ENCODE measurements around the gene KCP. TPM values are rescaled to one million over a fixed set of nuclear protein-coding genes. Genes with fewer than 3 reads are reported as not detected.
"Not testable (repeated sequence)": the region's sequence is repeated elsewhere in the genome, so short reads cannot be mapped to it uniquely, and the experiment has no call there.

Gene KCP
- total and polyA plus RNA-seq, 2 experiments from 2014 or later, result 0.76 to 1.1 TPM

- TF ChIP-seq ZNF462 (CRISPR knock-in tag; IDR thresholded peaks at IDR 0.05) (no peak), EZH2phosphoT487 (IDR thresholded peaks at IDR 0.05; ENCODE audit: unreplicated experiment) (no peak), REST (IDR thresholded peaks at IDR 0.05; ENCODE audit: unreplicated experiment) (no peak), NANOG (IDR thresholded peaks at IDR 0.05; ENCODE audit: borderline replicate concordance) (no peak), JUNB (IDR thresholded peaks at IDR 0.05; ENCODE audit: unreplicated experiment) (no peak), CTCF (conservative IDR thresholded peaks at IDR 0.05; ENCODE audit: low read depth in 2 of 2) (no peak), ETS1 (IDR thresholded peaks at IDR 0.05) (no peak), CREB1 (CRISPR knock-in tag; IDR thresholded peaks at IDR 0.05; ENCODE audit: low read depth) (no peak)
These were observed 34.2 kb upstream of the KCP start (continued) for GRCh38 chr7:128944487-128945236.

GRCh38 chr7:128943251-128943650, 32.7 kb upstream of the KCP start:
- not testable (repeated sequence) for H3K36me3 ChIP-seq (ENCODE audit: insufficient read depth); H3F3A ChIP-seq (replicated peaks; ENCODE audit: low read depth); DNase-seq (ENCODE audit: low spot score); H3K4me3 Mint-ChIP-seq; H3K4me1 ChIP-seq (ENCODE audit: insufficient read depth); H3K27ac ChIP-seq (ENCODE audit: low read depth); H3K27ac Mint-ChIP-seq; H3K4me2 ChIP-seq; H4K20me1 ChIP-seq (replicated peaks; ENCODE audit: insufficient read depth); H3K9me3 Mint-ChIP-seq; H3K79me2 ChIP-seq (replicated peaks; ENCODE audit: insufficient read depth); ATAC-seq; H3K4me3 ChIP-seq; H3K36me3 Mint-ChIP-seq (ENCODE audit: low read depth); H3K9me2 ChIP-seq (ENCODE audit: insufficient read depth); H2AFZ ChIP-seq
- H3K27me3 ChIP-seq (ENCODE audit: insufficient read depth), result peaks cover 27% of the 10 kb centered on the region
- H3K4me1 Mint-ChIP-seq, result peaks cover 16% of the 10 kb centered on the region
- peaks cover 49% of the 10 kb centered on the region for H3K27me3 Mint-ChIP-seq (ENCODE audit: insufficient read depth, low read depth, poor library complexity)
